Calu3 (cell line): ENCODE measurements around the gene DZIP1. TPM values are rescaled to one million over a fixed set of nuclear protein-coding genes. Genes with fewer than 3 reads are reported as not detected.

ENCODE experiments used
- BruUV-seq: library from RNA; stranded (reverse); fragments of 400-500 nt; replicated peaks from 2 replicates; lab custom pipeline; 2021; lab: Mats Ljungman, UMichigan
- CTCF ChIA-PET: fragments of 300-600 bp; sonication (Branson Sonifier 250); formaldehyde crosslinking; loops from one replicate; lab custom pipeline; 2022; ENCODE audit warnings: antibody characterized with exemption; lab: Charles Lee
- DNase-seq: peaks from one replicate; pipeline ENCODE4 v3.0.0; 2022
- H3K27ac Mint-ChIP-seq: one replicate; pipeline ENCODE4 v1.8.0; 2022; ENCODE audit warnings: mixed read lengths; ENCODE audit not compliant: unreplicated experiment
- H3K27me3 Mint-ChIP-seq: one replicate; pipeline ENCODE4 v1.8.0; 2022; ENCODE audit warnings: mixed read lengths; ENCODE audit not compliant: unreplicated experiment
- H3K36me3 Mint-ChIP-seq: one replicate; pipeline ENCODE4 v1.8.0; 2022; ENCODE audit warnings: mild to moderate bottlenecking, moderate library complexity, mixed read lengths; ENCODE audit not compliant: insufficient read depth, unreplicated experiment
- H3K4me1 Mint-ChIP-seq: one replicate; pipeline ENCODE4 v1.8.0; 2022; ENCODE audit warnings: mild to moderate bottlenecking, low read depth, mixed read lengths; ENCODE audit not compliant: unreplicated experiment
- H3K4me3 Mint-ChIP-seq: one replicate; pipeline ENCODE4 v1.8.0; 2022; ENCODE audit warnings: mild to moderate bottlenecking, low read depth, moderate library complexity, mixed read lengths; ENCODE audit not compliant: unreplicated experiment
- H3K9me3 Mint-ChIP-seq: one replicate; pipeline ENCODE4 v1.8.0; 2022; ENCODE audit warnings: low read depth, mixed read lengths; ENCODE audit not compliant: unreplicated experiment
- intact Hi-C: fragments of 100-400 bp; cut with micrococcal nuclease; formaldehyde crosslinking; loops from one replicate; pipeline ENCODE4 v1.10.0; 2022; ENCODE audit not compliant: unreplicated experiment
- total RNA-seq: library from RNA; stranded (reverse); gene quantifications from 2 replicates; pipeline ENCODE4 v1.2.3, GENCODE V29; 2022
- TF ChIP-seq, protein P1 (sequence below): fragments of 200-600 bp; IDR thresholded peaks from one replicate; pipeline ENCODE4 v1.8.0; 2022; ENCODE audit warnings: antibody characterized with exemption; ENCODE audit not compliant: unreplicated experiment

Gene DZIP1
- total RNA-seq, 1 experiment from 2014 or later, result 10.2 TPM

DNA sequence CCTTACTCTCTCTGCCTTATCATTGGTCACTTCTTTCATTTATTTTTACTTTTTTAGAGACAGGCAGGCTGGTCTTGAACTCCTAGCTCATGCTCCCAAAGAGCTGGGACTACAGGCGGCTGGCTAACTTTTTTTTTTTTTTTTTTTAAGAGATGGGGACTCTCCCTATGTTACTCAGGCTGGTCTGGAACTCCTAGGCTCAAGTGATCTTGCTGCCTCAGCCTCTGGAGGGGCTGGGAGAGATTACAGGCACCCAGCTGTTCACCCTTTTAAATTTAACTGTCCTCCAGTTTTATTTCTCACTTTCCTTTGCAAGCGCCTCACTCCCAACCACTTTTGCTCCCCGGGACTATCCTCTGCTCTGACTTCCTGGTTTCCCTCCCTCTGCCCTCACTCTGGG lies 97.6 kb downstream of the DZIP1 start:
- no peaks in the 10 kb centered on the region for H3K36me3 Mint-ChIP-seq
- no peaks in the 10 kb centered on the region for H3K27me3 Mint-ChIP-seq
- intact Hi-C loops, result no loop called here
- H3K4me3 Mint-ChIP-seq, result no peak overlapping the region
- TF ChIP-seq, protein P1, sequence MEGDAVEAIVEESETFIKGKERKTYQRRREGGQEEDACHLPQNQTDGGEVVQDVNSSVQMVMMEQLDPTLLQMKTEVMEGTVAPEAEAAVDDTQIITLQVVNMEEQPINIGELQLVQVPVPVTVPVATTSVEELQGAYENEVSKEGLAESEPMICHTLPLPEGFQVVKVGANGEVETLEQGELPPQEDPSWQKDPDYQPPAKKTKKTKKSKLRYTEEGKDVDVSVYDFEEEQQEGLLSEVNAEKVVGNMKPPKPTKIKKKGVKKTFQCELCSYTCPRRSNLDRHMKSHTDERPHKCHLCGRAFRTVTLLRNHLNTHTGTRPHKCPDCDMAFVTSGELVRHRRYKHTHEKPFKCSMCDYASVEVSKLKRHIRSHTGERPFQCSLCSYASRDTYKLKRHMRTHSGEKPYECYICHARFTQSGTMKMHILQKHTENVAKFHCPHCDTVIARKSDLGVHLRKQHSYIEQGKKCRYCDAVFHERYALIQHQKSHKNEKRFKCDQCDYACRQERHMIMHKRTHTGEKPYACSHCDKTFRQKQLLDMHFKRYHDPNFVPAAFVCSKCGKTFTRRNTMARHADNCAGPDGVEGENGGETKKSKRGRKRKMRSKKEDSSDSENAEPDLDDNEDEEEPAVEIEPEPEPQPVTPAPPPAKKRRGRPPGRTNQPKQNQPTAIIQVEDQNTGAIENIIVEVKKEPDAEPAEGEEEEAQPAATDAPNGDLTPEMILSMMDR, result no peak
- DNase-seq, result no peak
- H3K4me1 Mint-ChIP-seq, result peaks cover 11% of the 10 kb centered on the region
- no TSS peak for BruUV-seq
- CTCF ChIA-PET, result no interaction called here
- no peaks in the 10 kb centered on the region for H3K9me3 Mint-ChIP-seq
- no peak overlapping the region for H3K27ac Mint-ChIP-seq

DNA sequence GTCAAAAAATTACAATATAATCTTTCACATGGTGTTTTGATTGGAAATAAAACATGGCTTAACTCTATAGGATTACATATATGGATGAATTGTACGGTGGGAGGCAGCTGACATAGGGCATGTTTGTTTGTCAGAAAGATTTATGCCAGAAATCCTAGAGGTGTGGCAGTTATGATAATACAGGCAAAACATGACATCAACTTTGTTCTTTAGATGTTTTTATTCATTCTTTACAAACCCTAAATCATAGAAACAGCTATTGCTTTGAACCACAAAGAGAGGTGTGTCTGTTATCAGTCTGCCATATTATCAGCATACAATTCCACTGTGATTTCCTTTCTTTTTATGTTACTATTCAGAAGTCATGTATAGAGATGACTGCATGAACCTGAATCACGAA lies 100.2 kb downstream of the DZIP1 start:
- BruUV-seq, result no TSS peak
- intact Hi-C loops, result no loop called here
- no peaks in the 10 kb centered on the region for H3K27me3 Mint-ChIP-seq
- no peak overlapping the region for H3K27ac Mint-ChIP-seq
- H3K4me3 Mint-ChIP-seq, result no peak overlapping the region
- TF ChIP-seq, protein P1, result no peak
- no peaks in the 10 kb centered on the region for H3K36me3 Mint-ChIP-seq
- no peaks in the 10 kb centered on the region for H3K9me3 Mint-ChIP-seq
- CTCF ChIA-PET, result no interaction called here
- DNase-seq, result no peak
- H3K4me1 Mint-ChIP-seq, result peaks cover 19% of the 10 kb centered on the region

DNA sequence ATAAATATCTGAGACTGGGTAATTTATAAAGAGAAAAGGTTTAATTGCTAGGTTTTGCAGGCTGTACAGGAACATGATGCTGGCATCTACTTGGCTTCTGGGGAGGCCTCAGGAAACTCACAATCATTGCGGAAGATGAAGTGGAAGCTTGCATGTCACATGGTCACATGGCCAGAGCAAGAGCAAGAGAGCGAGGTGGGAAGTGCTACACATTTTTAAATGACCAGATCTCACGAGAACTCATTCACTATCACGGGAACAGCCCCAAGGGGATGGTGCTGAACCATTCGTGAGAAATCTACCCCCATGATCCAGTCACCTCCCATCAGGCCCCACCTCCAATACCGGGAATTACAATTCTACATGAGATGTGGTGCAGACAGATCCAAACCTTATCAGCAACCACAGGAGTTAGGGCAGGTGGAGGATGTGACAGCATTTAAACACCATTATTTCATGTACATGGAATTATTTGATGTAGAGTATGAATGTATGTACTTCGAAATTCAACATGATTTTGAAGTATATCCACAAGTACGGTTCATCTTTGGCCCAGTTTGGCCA lies 102.5 kb downstream of the DZIP1 start:
- BruUV-seq, result no TSS peak
- H3K4me3 Mint-ChIP-seq, result no peak overlapping the region
- CTCF ChIA-PET, result no interaction called here
- H3K9me3 Mint-ChIP-seq, result no peaks in the 10 kb centered on the region
- TF ChIP-seq, protein P1, result no peak
- H3K27me3 Mint-ChIP-seq, result no peaks in the 10 kb centered on the region
- H3K4me1 Mint-ChIP-seq, result peaks cover 17% of the 10 kb centered on the region
- intact Hi-C loops, result no loop called here
- no peaks in the 10 kb centered on the region for H3K36me3 Mint-ChIP-seq
- DNase-seq, result no peak
- H3K27ac Mint-ChIP-seq, result no peak overlapping the region

DNA sequence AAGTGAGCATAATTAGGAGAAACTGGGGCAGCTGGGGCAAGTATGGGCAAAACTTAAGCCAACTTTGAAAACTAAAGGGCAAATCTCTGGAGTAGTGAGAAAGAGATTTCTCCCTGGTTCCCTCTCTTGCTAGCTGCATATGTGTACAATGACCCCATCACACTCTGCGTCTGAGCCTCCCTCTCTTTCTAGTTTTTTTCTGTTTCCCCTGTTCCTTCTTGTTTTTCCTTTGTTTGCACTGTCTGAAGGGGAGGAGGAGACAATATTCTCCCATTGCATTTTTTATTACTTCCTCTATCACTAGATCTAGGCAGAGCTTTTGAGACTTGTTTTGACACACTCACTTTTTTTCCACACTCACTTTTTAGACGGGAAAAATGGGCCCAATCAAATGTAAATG lies 103.2 kb downstream of the DZIP1 start:
- Mint-ChIP-seq H3K27ac (no peak overlapping the region), H3K4me3 (no peak overlapping the region), H3K27me3 (no peaks in the 10 kb centered on the region), H3K4me1 (peaks cover 14% of the 10 kb centered on the region), H3K36me3 (no peaks in the 10 kb centered on the region), H3K9me3 (no peaks in the 10 kb centered on the region)
- BruUV-seq, result no TSS peak
- intact Hi-C loops, result no loop called here
- TF ChIP-seq, protein P1, result no peak
- DNase-seq, result no peak
- CTCF ChIA-PET, result no interaction called here
